ENCODE results near the gene XXYLT1. TPM values are rescaled to one million over a fixed set of nuclear protein-coding genes. Genes with fewer than 3 reads are reported as not detected.
"Not testable (repeated sequence)": the region's sequence is repeated elsewhere in the genome, so short reads cannot be mapped to it uniquely, and the experiment has no call there.

XXYLT1 gene
- total RNA-seq, 1 donor from 2014 or later = 7.6 TPM

DNA sequence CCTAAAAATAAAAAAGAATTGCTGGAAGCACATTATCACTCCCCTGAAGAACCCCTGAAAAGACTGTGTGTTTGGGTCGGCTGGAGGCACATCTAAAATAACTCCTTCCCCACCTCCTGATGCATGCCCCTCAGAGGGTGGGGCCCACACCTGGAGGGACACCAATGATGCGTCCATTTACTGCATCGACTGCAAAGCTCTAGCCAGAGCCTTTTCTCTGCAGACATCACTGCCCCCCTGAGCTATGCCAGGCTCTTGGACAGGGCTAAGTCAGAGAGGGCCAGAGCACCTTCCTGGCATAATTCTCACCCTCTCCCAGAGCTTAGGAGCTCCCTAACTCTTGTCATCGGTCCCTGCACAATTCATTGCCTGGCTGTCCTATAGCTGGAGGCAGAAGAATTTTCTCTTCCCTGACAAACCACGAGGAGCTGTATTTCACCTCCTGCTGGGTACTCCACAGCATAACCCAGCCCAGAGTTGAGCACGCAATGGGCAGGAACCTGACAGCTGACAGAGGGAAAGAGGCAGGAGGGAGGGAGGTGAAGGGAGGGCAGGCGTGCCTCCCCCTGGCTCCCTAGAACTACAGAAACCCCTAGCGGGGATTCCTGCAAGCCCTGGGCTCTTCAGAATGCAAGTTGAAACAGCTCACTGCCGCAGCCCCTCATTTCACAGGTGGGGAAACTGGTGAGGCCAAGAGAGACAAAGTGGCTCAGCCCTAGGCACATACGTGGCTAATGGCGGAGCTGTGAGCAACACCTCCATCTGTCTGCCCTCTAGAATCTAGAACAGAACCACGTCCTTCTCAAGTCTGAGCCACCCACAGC lies 46.6 kb downstream of the XXYLT1 start:
- no peak for TF ChIP-seq CTCF (IDR thresholded peaks at IDR 0.05)
- peak; percentile 4 for DNase-seq
- POLR2A ChIA-PET = no interaction called here

GRCh38 chr3:195221876-195222617 lies 48.9 kb downstream of the XXYLT1 start:
- H3K4me3 Mint-ChIP-seq = no peak overlapping the region
- POLR2A ChIA-PET = interaction anchor here (0.7 kb wide), 1 partner anchor 60 kb away, joined by 3 read pairs; no protein-coding TSS in a partner anchor

More for the DNA sequence above, 46.6 kb downstream of the XXYLT1 start:
- Mint-ChIP-seq H3K4me3 (no peak overlapping the region), H3K27me3 (no peaks in the 10 kb centered on the region), H3K36me3 (ENCODE audit: low read depth) (peaks cover 1% of the 10 kb centered on the region), H3K27ac (no peak overlapping the region), H3K4me1 (peaks cover 15% of the 10 kb centered on the region), H3K9me3 (no peaks in the 10 kb centered on the region)
- intact Hi-C loops (cut with micrococcal nuclease) = no loop called here
- CTCF ChIA-PET = no interaction called here
- no peak for ATAC-seq (ENCODE audit: low read depth)

DNA sequence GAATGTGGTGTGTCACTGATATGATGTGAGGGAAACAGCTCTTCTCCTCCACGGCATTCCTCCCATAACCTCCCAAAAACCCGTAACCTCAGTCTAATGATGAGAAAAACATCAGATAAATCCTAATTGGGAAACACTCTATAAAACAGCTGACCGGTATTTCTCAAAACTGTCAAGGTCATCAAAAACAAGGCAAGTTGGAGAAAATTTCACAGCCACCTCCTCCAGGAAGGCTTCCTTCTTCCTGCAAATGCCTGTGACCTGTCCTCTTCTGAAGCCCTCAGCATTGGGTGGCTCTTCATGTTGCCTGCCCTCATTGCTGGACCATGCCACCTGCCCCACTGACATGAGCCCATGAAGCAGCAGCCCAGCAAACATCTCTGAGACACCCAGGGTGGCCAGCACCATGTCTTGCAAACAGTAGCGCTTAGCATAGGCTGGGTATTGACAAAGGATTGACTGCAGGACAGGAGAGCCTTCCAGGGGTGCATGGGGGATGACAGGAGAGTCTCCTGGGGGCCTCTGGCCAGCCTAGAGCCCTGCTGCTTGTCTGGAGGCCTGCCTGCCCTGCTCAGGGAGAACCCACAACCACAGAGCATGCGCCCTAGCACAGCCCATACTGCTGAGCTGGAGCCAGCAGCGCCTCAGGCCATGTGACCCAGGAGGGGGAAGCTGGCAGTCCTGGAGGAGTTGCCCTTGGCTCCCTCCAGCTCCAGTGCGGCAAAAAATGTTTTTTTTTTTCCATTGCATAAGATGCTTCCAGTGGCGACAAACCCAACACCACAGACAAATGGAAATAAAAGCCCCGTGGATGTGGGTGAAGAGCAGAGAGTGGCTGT lies 49.7 kb downstream of the XXYLT1 start:
- ChIA-PET POLR2A (no interaction called here), CTCF (no interaction called here)
- H3K4me1 Mint-ChIP-seq = peaks cover 4% of the 10 kb centered on the region
- no peak for TF ChIP-seq CTCF (IDR thresholded peaks at IDR 0.05)
- DNase-seq = no peak
- H3K27ac Mint-ChIP-seq = no peak overlapping the region
- H3K36me3 Mint-ChIP-seq (ENCODE audit: low read depth) = peaks cover 3% of the 10 kb centered on the region
- no peak overlapping the region for H3K4me3 Mint-ChIP-seq
- ATAC-seq (ENCODE audit: low read depth) = no peak
- H3K9me3 Mint-ChIP-seq = no peaks in the 10 kb centered on the region
- intact Hi-C loops (cut with micrococcal nuclease) = no loop called here
- H3K27me3 Mint-ChIP-seq = no peaks in the 10 kb centered on the region

More at GRCh38 chr3:195221876-195222617, 48.9 kb downstream of the XXYLT1 start:
- CTCF ChIA-PET = interaction anchor here (1.1 kb wide), 1 partner anchor 220 kb away, joined by 4 read pairs; no protein-coding TSS in a partner anchor
- intact Hi-C loops (cut with micrococcal nuclease) = no loop called here
- no peak for ATAC-seq (ENCODE audit: low read depth)
- no peak for TF ChIP-seq CTCF (IDR thresholded peaks at IDR 0.05)
- no peaks in the 10 kb centered on the region for H3K27me3 Mint-ChIP-seq
- DNase-seq = no peak
- H3K36me3 Mint-ChIP-seq (ENCODE audit: low read depth) = peaks cover 3% of the 10 kb centered on the region
- no peaks in the 10 kb centered on the region for H3K9me3 Mint-ChIP-seq
- H3K27ac Mint-ChIP-seq = no peak overlapping the region
- H3K4me1 Mint-ChIP-seq = peaks cover 10% of the 10 kb centered on the region

DNA sequence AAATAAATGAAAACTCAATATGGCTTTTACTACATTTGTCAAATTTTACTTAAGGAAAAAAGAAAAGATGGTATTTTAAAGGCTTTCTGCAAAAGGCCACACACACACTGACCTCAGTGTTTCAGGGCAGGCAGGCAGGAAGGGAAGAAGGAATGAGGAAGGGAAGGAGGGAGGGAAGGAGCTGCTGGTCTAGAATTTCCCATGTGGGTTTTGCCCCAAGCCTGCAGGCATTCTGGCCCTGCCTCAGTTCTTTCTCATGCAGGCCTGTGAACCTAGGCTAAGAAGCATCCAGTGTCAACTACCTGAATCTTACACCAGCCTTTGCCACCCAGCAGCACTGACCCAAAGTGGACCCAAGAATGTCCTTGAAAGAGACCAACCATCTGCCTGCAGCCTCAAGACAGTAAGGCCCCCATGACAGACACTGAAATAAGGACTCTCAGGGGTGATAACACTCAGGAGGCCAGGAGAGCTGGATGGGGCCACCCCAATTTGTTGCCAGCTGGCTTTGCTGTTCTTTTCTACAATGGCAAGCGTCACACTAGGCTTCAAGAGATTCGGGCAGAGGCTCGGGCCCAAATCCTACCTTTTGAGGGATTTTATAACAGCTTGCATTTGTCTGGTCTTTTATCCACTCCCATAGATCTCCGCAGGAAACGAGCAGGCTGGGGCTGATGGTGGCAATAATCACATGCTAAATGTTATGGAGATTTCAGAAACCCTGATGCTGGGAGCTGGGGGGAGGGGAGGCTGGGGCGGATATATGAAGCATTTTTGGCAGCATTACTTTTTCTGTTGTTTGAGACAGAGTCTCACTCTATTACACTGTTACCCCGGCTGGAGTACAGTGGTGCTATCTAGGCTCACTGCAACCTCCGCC lies 51.4 kb downstream of the XXYLT1 start:
- H3K9me3 Mint-ChIP-seq = no peaks in the 10 kb centered on the region
- H3K27ac Mint-ChIP-seq = no peak overlapping the region
- no peak for TF ChIP-seq CTCF (IDR thresholded peaks at IDR 0.05)
- CTCF ChIA-PET = no interaction called here
- peaks cover 3% of the 10 kb centered on the region for H3K36me3 Mint-ChIP-seq (ENCODE audit: low read depth)
- DNase-seq = no peak
- H3K27me3 Mint-ChIP-seq = no peaks in the 10 kb centered on the region
- no peak overlapping the region for H3K4me3 Mint-ChIP-seq
- POLR2A ChIA-PET = no interaction called here
- ATAC-seq (ENCODE audit: low read depth) = no peak
- H3K4me1 Mint-ChIP-seq = peaks cover 1% of the 10 kb centered on the region
- intact Hi-C loops (cut with micrococcal nuclease) = no loop called here

- H3K36me3 Mint-ChIP-seq (ENCODE audit: low read depth); ATAC-seq (ENCODE audit: low read depth); H3K4me3 Mint-ChIP-seq; POLR2A ChIA-PET; H3K27ac Mint-ChIP-seq; intact Hi-C loops (cut with micrococcal nuclease); H3K4me1 Mint-ChIP-seq; DNase-seq; CTCF ChIA-PET; H3K9me3 Mint-ChIP-seq; H3K27me3 Mint-ChIP-seq: not testable (repeated sequence)
These were observed 52.6 kb downstream of the XXYLT1 start for GRCh38 chr3:195218331-195218730.

DNA sequence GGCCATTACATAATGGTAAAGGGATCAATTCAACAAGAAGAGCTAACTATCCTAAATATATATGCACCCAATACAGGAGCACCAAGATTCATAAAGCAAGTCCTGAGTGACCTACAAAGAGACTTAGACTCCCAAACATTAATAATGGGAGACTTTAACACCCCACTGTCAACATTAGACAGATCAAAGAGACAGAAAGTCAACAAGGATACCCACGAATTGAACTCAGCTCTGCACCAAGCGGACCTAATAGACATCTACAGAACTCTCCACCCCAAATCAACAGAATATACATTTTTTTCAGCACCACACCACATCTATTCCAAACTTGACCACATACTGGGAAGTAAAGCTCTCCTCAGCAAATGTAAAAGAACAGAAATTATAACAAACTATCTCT lies 55.4 kb downstream of the XXYLT1 start:
- intact Hi-C loops (cut with micrococcal nuclease); H3K27ac Mint-ChIP-seq; H3K9me3 Mint-ChIP-seq; ATAC-seq (ENCODE audit: low read depth); H3K27me3 Mint-ChIP-seq; H3K4me1 Mint-ChIP-seq; DNase-seq; CTCF ChIA-PET; POLR2A ChIA-PET; H3K4me3 Mint-ChIP-seq; H3K36me3 Mint-ChIP-seq (ENCODE audit: low read depth): not testable (repeated sequence)

Measured in activated B cell treated with CpG ODN at 0.5 μM for 24 hours (primary cell).